K562 (cell line): ENCODE results near the gene EMILIN1. TPM values are rescaled to one million over a fixed set of nuclear protein-coding genes. Genes with fewer than 3 reads are reported as not detected.

Experiments
- ATAC-seq: fragments of 200-7000 bp; cut with Tn5 transposase; 3 replicates; pipeline ENCODE4 v1.9.1; 2020; ENCODE audit warnings: moderate library complexity
- BruUV-seq: library from RNA; stranded (reverse); fragments of 400-500 nt; replicated peaks from 2 replicates; lab custom pipeline; 2021; lab: Mats Ljungman, UMichigan
- CTCF ChIA-PET: fragments of 300-600 bp; formaldehyde crosslinking; extraction: SDS; loops from one replicate; lab custom pipeline; 2021; ENCODE audit warnings: low intra/inter-chr PET ratio; lab: Yijun Ruan, JAX
- POLR2A ChIA-PET: fragments of 300-600, 350-650 bp; sonication (Branson Sonifier 250); formaldehyde crosslinking; extraction: SDS; loops from one replicate; lab custom pipeline; 2021; ENCODE audit warnings: antibody characterized with exemption, inconsistent platforms; lab: Yijun Ruan, JAX
- DNase-seq, 4 experiments: peaks; one replicate each; pipeline versions ENCODE4 v3.0.0 to v3.0.0-alpha.2; 2011 to 2018; ENCODE audit warnings: low spot score in 3 of 4, mixed read lengths in 3 of 4; ENCODE audit errors: extremely low read depth in 1 of 4
- FAIRE-seq: peaks from 2 replicates; lab custom pipeline; 2011; peaks lifted over from hg19 to GRCh38; lab: Jason Lieb, UNC
- H2AFZ ChIP-seq: 2 replicates; pipeline ENCODE4 v1.6.0; 2011; ENCODE audit warnings: low read depth, low read length, control low read depth, inconsistent platforms
- H3K27ac ChIP-seq: fragments of 200-600 bp; 3 replicates; pipeline ENCODE4 v1.8.0; 2011; ENCODE audit warnings: low read depth, mild to moderate bottlenecking, control low read depth, inconsistent platforms, low read length, moderate library complexity, mixed read lengths; ENCODE audit errors: extremely low read depth
- H3K27me3 ChIP-seq, 2 experiments: fragments of 300-600 bp in 1 of 2; 2 replicates in 1 of 2; 3 replicates in 1 of 2; pipeline versions ENCODE4 v1.6.0 to v1.8.0; 2011; ENCODE audit warnings: inconsistent platforms in 2 of 2, low read length in 2 of 2, mild to moderate bottlenecking in 1 of 2, mixed read lengths in 1 of 2, moderate library complexity in 1 of 2; ENCODE audit not compliant: control insufficient read depth in 2 of 2, insufficient read depth in 2 of 2
- H3K36me3 ChIP-seq: fragments of 300-600 bp; 3 replicates; pipeline ENCODE4 v1.8.0; 2011; ENCODE audit warnings: mild to moderate bottlenecking, low read length, inconsistent platforms; ENCODE audit not compliant: control insufficient read depth, insufficient read depth
- H3K4me1 ChIP-seq, 2 experiments: fragments of 200-600 bp in 1 of 2; replicated peaks in 1 of 2; 2 replicates in 1 of 2; 3 replicates in 1 of 2; pipeline versions ENCODE4 v1.5.1 to v1.8.0; 2011; ENCODE audit warnings: inconsistent platforms in 2 of 2, low read length in 2 of 2, mild to moderate bottlenecking in 1 of 2, mixed read lengths in 1 of 2, moderate library complexity in 1 of 2; ENCODE audit not compliant: control insufficient read depth in 2 of 2, insufficient read depth in 2 of 2
- H3K4me2 ChIP-seq: 2 replicates; pipeline ENCODE4 v1.6.1; 2011; ENCODE audit warnings: low read length, control low read depth, inconsistent platforms, mixed read lengths; ENCODE audit not compliant: insufficient read depth
- H3K4me3 ChIP-seq: fragments of 200-600 bp; sonication (generic), shearing (Covaris generic); 2 replicates; pipeline ENCODE4 v1.5.1; 2016; ENCODE audit warnings: control low read depth, inconsistent platforms
- H3K79me2 ChIP-seq: fragments of 200-600 bp; 3 replicates; pipeline ENCODE4 v1.8.0; 2011; ENCODE audit warnings: low read length, inconsistent platforms; ENCODE audit not compliant: control insufficient read depth, insufficient read depth
- H3K9ac ChIP-seq, 2 experiments: 2 replicates each; pipeline versions ENCODE4 v1.6.0 to v1.6.1; 2011; ENCODE audit warnings: low read depth in 2 of 2, low read length in 2 of 2, control low read depth in 1 of 2, inconsistent platforms in 1 of 2, mild to moderate bottlenecking in 1 of 2, mixed read lengths in 1 of 2; ENCODE audit not compliant: insufficient read depth in 1 of 2
- H3K9me1 ChIP-seq: one replicate; pipeline ENCODE4 v1.6.0; 2011; ENCODE audit warnings: inconsistent platforms, mild to moderate bottlenecking, low read length, moderate library complexity; ENCODE audit not compliant: control insufficient read depth, insufficient read depth
- H3K9me3 ChIP-seq: replicated peaks from 2 replicates; pipeline ENCODE4 v1.5.1; 2011; ENCODE audit warnings: low read depth, low read length, inconsistent platforms; ENCODE audit not compliant: control insufficient read depth, insufficient read depth
- H4K20me1 ChIP-seq: replicated peaks from 2 replicates; pipeline ENCODE4 v1.6.1; 2011; ENCODE audit warnings: low read length, inconsistent platforms, mixed read lengths; ENCODE audit not compliant: control insufficient read depth, insufficient read depth
- BMI1 ChIP-seq: fragments of 150-350 bp; IDR thresholded peaks from 2 replicates; pipeline ENCODE4 v1.6.1; 2014; ENCODE audit warnings: low read length
- KAT7 ChIP-seq: sonication (generic); formaldehyde crosslinking; IDR thresholded peaks from 2 replicates; pipeline ENCODE4 v1.8.0; 2022; ENCODE audit warnings: missing genetic modification reagents, mild to moderate bottlenecking, borderline replicate concordance
- NEUROD1 ChIP-seq: fragments of 150-350 bp; IDR thresholded peaks from 2 replicates; pipeline ENCODE4 v1.6.1; 2014; ENCODE audit warnings: borderline replicate concordance, low read length, low read depth; ENCODE audit not compliant: partially characterized antibody
- NFRKB ChIP-seq: fragments of 450-650 bp; IDR thresholded peaks from 2 replicates; pipeline ENCODE4 v1.6.1; 2016; ENCODE audit warnings: low read depth
- WGBS: fragments of 100-300 bp; shearing (Covaris generic); methylation state at CpG from one replicate; pipeline ENCODE4 v1.1.6; 2016; ENCODE audit warnings: low coverage, mixed read lengths; ENCODE audit not compliant: insufficient coverage; ENCODE audit errors: missing lambda C conversion rate; 5-methylcytosine and 5-hydroxymethylcytosine counted together
- in situ Hi-C: fragments of 300-500 bp; cut with MboI; formaldehyde crosslinking; loops from 4 replicates; pipeline ENCODE4 v1.15.0; 2018; ENCODE audit warnings: inconsistent platforms, mixed read lengths
- intact Hi-C: fragments of 100-400 bp; cut with micrococcal nuclease; formaldehyde crosslinking; loops from 2 replicates; pipeline ENCODE4 v1.14.2; 2022
- polyA plus RNA-seq, 8 experiments: library from polyadenylated mRNA; depleted of rRNA in 4 of 8; stranded (reverse) in 5 of 8; unstranded in 3 of 8; fragments of >200 nt; fragmentation: Nextera tagmentation in 2 of 8; fragmentation: Illumina TruSeq in 1 of 8; extraction: Ambion mirVana in 2 of 8; extraction: Trizol in 1 of 8; gene quantifications; 2 replicates each; pipeline versions ENCODE4 v1.2.1 to v1.2.3, GENCODE V29; 2011 to 2014; ENCODE audit warnings: inconsistent platforms in 1 of 8, missing spikeins in 1 of 8
- total RNA-seq, 7 experiments: library from RNA; depleted of rRNA in 6 of 7; stranded (reverse); fragments of >200 nt in 6 of 7; fragmentation: Illumina TruSeq in 2 of 7; extraction: Trizol in 2 of 7; gene quantifications; 2 replicates each; pipeline versions ENCODE4 v1.2.1 to v1.2.3, GENCODE V29; 2011 to 2021; ENCODE audit warnings: low replicate concordance in 1 of 7

EMILIN1 gene
- total and polyA plus RNA-seq, 9 of the 15 experiments (the other 6 are each of a cell fraction or from before 2014, with no cell fraction given) = 0.04 to 2.7 (median 0.54) TPM; not detected in 2

- peak overlapping the region; percentile 90 to 99 for H3K9ac ChIP-seq
- peak overlapping the region; percentile 82 for H3K4me3 ChIP-seq
- H3K9me1 ChIP-seq = no peaks in the 10 kb centered on the region
- FAIRE-seq (no peak), DNase-seq (no peak), ATAC-seq (peak; percentile 8)
- BruUV-seq = TSS peak; percentile 64
- H3K4me1 ChIP-seq = peaks cover 38 to 44% of the 10 kb centered on the region in 2 experiments
- 0% methylated on average over 11 of the region's 11 CpGs for WGBS
- H3K4me2 ChIP-seq = peak overlapping the region; percentile 98
- H3K79me2 ChIP-seq = peaks cover 29% of the 10 kb centered on the region
- no peaks in the 10 kb centered on the region for H3K9me3 ChIP-seq
- intact Hi-C loops (no loop called here), in situ Hi-C loops (no loop called here)
- peak overlapping the region; percentile 71 for H2AFZ ChIP-seq
- POLR2A ChIA-PET = interaction anchor here (0.5 to 9.0 kb wide), 12 partner anchors 8 to 422 kb away, joined by 3 to 112 read pairs (median 6); partner anchors contain the start of gene AGBL5
- TF ChIP-seq NFRKB = 0 out of 2 replicates have a peak, but pooled peaks have one; percentile 31
- TF ChIP-seq NEUROD1 = peak; percentile 6
- TF ChIP-seq KAT7 (CRISPR knock-in tag) = 0 out of 2 replicates have a peak, but pooled peaks have one; percentile 28
- TF ChIP-seq BMI1 = no peak
- H3K27me3 ChIP-seq = no peaks in the 10 kb centered on the region
- CTCF ChIA-PET = no interaction called here
- H3K36me3 ChIP-seq = peaks cover 41% of the 10 kb centered on the region
- peak overlapping the region; percentile 86 for H3K27ac ChIP-seq
- no peaks in the 10 kb centered on the region for H4K20me1 ChIP-seq
Measured at GRCh38 chr2:27070653-27071276, 7.7 kb upstream of the EMILIN1 start.
